Prostate gland (tissue), 2 donors: ENCODE data around the gene EHD1. TPM values are rescaled to one million over a fixed set of nuclear protein-coding genes. Genes with fewer than 3 reads are reported as not detected.
A peak's percentile ranks its signal among the peaks of the same experiment; 100 is the strongest.

ENCODE experiments used
- DNase-seq: peaks from one replicate; pipeline ENCODE4 v3.0.0-alpha.2; 2019; ENCODE audit warnings: low spot score
- H3K27ac ChIP-seq, 2 donors: fragments of 200-600 bp; sonication (generic); 2 replicates each; pipeline ENCODE4 v1.5.1; 2017 to 2019
- H3K27me3 ChIP-seq: fragments of 200-600 bp; sonication (generic); replicated peaks from 2 replicates; pipeline ENCODE4 v1.5.1; 2019; ENCODE audit not compliant: insufficient read depth
- H3K36me3 ChIP-seq, 2 donors: fragments of 200-600 bp; sonication (generic); 1 replicate in 1 of 2; 2 replicates in 1 of 2; pipeline versions ENCODE4 v1.5.1 to v1.8.1; 2017 to 2019
- H3K4me1 ChIP-seq: fragments of 200-600 bp; sonication (generic); replicated peaks from 2 replicates; pipeline ENCODE4 v1.5.1; 2019
- H3K4me3 ChIP-seq, 2 donors: fragments of 200-600 bp; sonication (generic); 2 replicates each; pipeline ENCODE4 v1.5.1; 2017 to 2019
- H3K9me3 ChIP-seq: fragments of 200-600 bp; sonication (generic); 2 replicates; pipeline ENCODE4 v1.5.1; 2017
- CTCF ChIP-seq, 4 experiments: fragments of 200-600 bp in 2 of 4; fragments of 450-650 bp in 2 of 4; sonication (generic) in 2 of 4; IDR thresholded peaks; 1 replicate in 3 of 4; 2 replicates in 1 of 4; pipeline ENCODE4 v1.5.1; 2016 to 2019; ENCODE audit warnings: antibody characterized with exemption in 4 of 4, mild to moderate bottlenecking in 2 of 4, moderate library complexity in 2 of 4
- POLR2A ChIP-seq: fragments of 450-650 bp; IDR thresholded peaks from one replicate; pipeline ENCODE4 v1.6.1; 2016; ENCODE audit warnings: antibody characterized with exemption, mild to moderate bottlenecking
- POLR2AphosphoS5 ChIP-seq: sonication (generic); formaldehyde crosslinking; IDR thresholded peaks from one replicate; pipeline ENCODE4 v1.6.1; 2017; ENCODE audit warnings: antibody characterized with exemption
- WGBS: methylation state at CpG from one replicate; pipeline ENCODE4 v1.1.5; 2018; 5-methylcytosine and 5-hydroxymethylcytosine counted together
- intact Hi-C: fragments of 100-400 bp; cut with DNase I; formaldehyde crosslinking; loops from one replicate; pipeline ENCODE4 v1.14.2; 2022
- total RNA-seq, 2 donors: library from RNA; depleted of rRNA; stranded (reverse); fragments of >200 nt; gene quantifications; one replicate each; pipeline ENCODE4 v1.1.0, GENCODE V29; 2016

Gene EHD1
- total RNA-seq, 2 donors from 2014 or later = 38.8 to 104 TPM

GRCh38 chr11:64882243-64882642 lies 3.8 kb upstream of the EHD1 start:
- intact Hi-C loops = no loop called here
- H3K27me3 ChIP-seq = no peaks in the 10 kb centered on the region
- TF ChIP-seq POLR2AphosphoS5 = no peak
- no peak for TF ChIP-seq POLR2A
- TF ChIP-seq CTCF (IDR thresholded peaks at IDR 0.05) = no peak
- WGBS = 86% methylated on average over 5 of the region's 5 CpGs
- no peak overlapping the region for H3K27ac ChIP-seq
- H3K36me3 ChIP-seq = no peaks in the 10 kb centered on the region
- no peaks in the 10 kb centered on the region for H3K4me1 ChIP-seq
- DNase-seq = no peak
- no peak overlapping the region for H3K4me3 ChIP-seq
- no peaks in the 10 kb centered on the region for H3K9me3 ChIP-seq

GRCh38 chr11:64881476-64881875 lies 3.1 kb upstream of the EHD1 start:
- Histone ChIP-seq H3K36me3 (no peaks in the 10 kb centered on the region), H3K27me3 (no peaks in the 10 kb centered on the region), H3K9me3 (no peaks in the 10 kb centered on the region), H3K4me3 (no peak overlapping the region), H3K4me1 (peaks cover 3% of the 10 kb centered on the region), H3K27ac (no peak overlapping the region)
- intact Hi-C loops = no loop called here
- TF ChIP-seq POLR2AphosphoS5 = no peak
- TF ChIP-seq POLR2A = no peak
- no peak for TF ChIP-seq CTCF (IDR thresholded peaks at IDR 0.05)
- no peak for DNase-seq
- WGBS = 45% methylated on average over 8 of the region's 8 CpGs

- 63% methylated on average over 14 of the region's 14 CpGs for WGBS
- Histone ChIP-seq H3K4me3 (no peak overlapping the region), H3K27me3 (no peaks in the 10 kb centered on the region), H3K9me3 (no peaks in the 10 kb centered on the region), H3K4me1 (peaks cover 3% of the 10 kb centered on the region), H3K27ac (peak overlapping the region; percentile 3 to 35), H3K36me3 (no peaks in the 10 kb centered on the region)
- TF ChIP-seq POLR2AphosphoS5 (no peak), POLR2A (no peak), CTCF (IDR thresholded peaks at IDR 0.05) (no peak)
- intact Hi-C loops = no loop called here
- no peak for DNase-seq
Observed at GRCh38 chr11:64880240-64881001, 2.0 kb upstream of the EHD1 start.

GRCh38 chr11:64879244-64879900 lies 951 bp upstream of the EHD1 start:
- no peaks in the 10 kb centered on the region for H3K27me3 ChIP-seq
- TF ChIP-seq CTCF (IDR thresholded peaks at IDR 0.05) (no peak), POLR2A (no peak), POLR2AphosphoS5 (no peak)
- 16% methylated on average over 16 of the region's 16 CpGs for WGBS
- H3K9me3 ChIP-seq = no peaks in the 10 kb centered on the region
- no peaks in the 10 kb centered on the region for H3K36me3 ChIP-seq
- no peak for DNase-seq
- H3K4me1 ChIP-seq = peaks cover 3% of the 10 kb centered on the region
- peak overlapping the region; percentile 58 to 60 for H3K4me3 ChIP-seq
- peak overlapping the region; percentile 79 to 87 for H3K27ac ChIP-seq
- intact Hi-C loops = no loop called here

- Histone ChIP-seq H3K27me3 (no peaks in the 10 kb centered on the region), H3K9me3 (no peaks in the 10 kb centered on the region), H3K4me1 (peaks cover 3% of the 10 kb centered on the region), H3K36me3 (no peaks in the 10 kb centered on the region), H3K4me3 (peak overlapping the region; percentile 58 to 60), H3K27ac (peak overlapping the region; percentile 63 to 69)
- TF ChIP-seq CTCF (IDR thresholded peaks at IDR 0.05) = no peak
- no peak for TF ChIP-seq POLR2A
- TF ChIP-seq POLR2AphosphoS5 = no peak
- intact Hi-C loops = no loop called here
- DNase-seq = no peak
- 0% methylated on average over 10 of the region's 21 CpGs for WGBS
Observed at GRCh38 chr11:64878223-64878493, 263 bp downstream of the EHD1 start.
